B cell (primary cell): Measurements from ENCODE around the gene OR8D1. TPM values are rescaled to one million over a fixed set of nuclear protein-coding genes. Genes with fewer than 3 reads are reported as not detected.
A peak's percentile ranks its signal among the peaks of the same experiment; 100 is the strongest.

ENCODE experiments used
- ATAC-seq: fragments of 200-7000 bp; cut with Tn5 transposase; one replicate; pipeline ENCODE4 v1.10.0; 2021; ENCODE audit warnings: low read depth, mild to moderate bottlenecking, moderate number of reproducible peaks, moderate library complexity
- CTCF ChIA-PET: fragments of 350-600 bp; sonication (Branson Sonifier 250); formaldehyde crosslinking; loops from one replicate; lab custom pipeline; 2021; ENCODE audit warnings: antibody characterized with exemption, inconsistent platforms; lab: Charles Lee
- POLR2A ChIA-PET: fragments of 350-600 bp; sonication (Branson Sonifier 250); formaldehyde crosslinking; loops from one replicate; lab custom pipeline; 2021; ENCODE audit warnings: antibody characterized with exemption; lab: Charles Lee
- DNase-seq: peaks from one replicate; pipeline ENCODE4 v3.0.0; 2013
- H2AFZ ChIP-seq: 2 replicates; pipeline ENCODE4 v1.6.1; 2012; ENCODE audit warnings: mild to moderate bottlenecking, low read depth, low read length; ENCODE audit not compliant: insufficient read depth, poor library complexity, severe bottlenecking
- H3K27ac ChIP-seq, 2 donors: 1 replicate in 1 of 2; 2 replicates in 1 of 2; pipeline ENCODE4 v1.5.1; 2012 to 2013; ENCODE audit warnings: low read length in 2 of 2, mild to moderate bottlenecking in 2 of 2, moderate library complexity in 1 of 2
- H3K27me3 ChIP-seq, 4 experiments: fragments of 200-600 bp in 1 of 4; sonication (generic) in 1 of 4; replicated peaks in 1 of 4; 1 replicate in 2 of 4; 2 replicates in 2 of 4; pipeline versions ENCODE4 v1.6.1 to v1.7.0; 2013 to 2016; ENCODE audit warnings: low read length in 3 of 4, mild to moderate bottlenecking in 2 of 4, mixed read lengths in 1 of 4, moderate library complexity in 1 of 4; ENCODE audit not compliant: insufficient read depth in 4 of 4, control insufficient read depth in 3 of 4; ENCODE audit errors: control extremely low read depth in 1 of 4
- H3K36me3 ChIP-seq, 2 experiments: replicated peaks in 1 of 2; 1 replicate in 1 of 2; 2 replicates in 1 of 2; pipeline versions ENCODE4 v1.6.1 to v1.7.1; 2013; ENCODE audit warnings: low read length in 1 of 2; ENCODE audit not compliant: insufficient read depth in 2 of 2, control insufficient read depth in 1 of 2; ENCODE audit errors: control extremely low read depth in 1 of 2, extremely low read depth in 1 of 2
- H3K4me1 ChIP-seq, 2 donors: fragments of 200-600 bp in 1 of 2; sonication (generic) in 1 of 2; 1 replicate in 1 of 2; 2 replicates in 1 of 2; pipeline versions ENCODE4 v1.5.1 to v1.6.1; 2013 to 2017; ENCODE audit warnings: low read length in 2 of 2; ENCODE audit not compliant: control insufficient read depth in 2 of 2, insufficient read depth in 2 of 2
- H3K4me2 ChIP-seq: replicated peaks from 2 replicates; pipeline ENCODE3; 2012; ENCODE audit warnings: mild to moderate bottlenecking, low read depth, low read length; ENCODE audit not compliant: poor library complexity, severe bottlenecking
- H3K4me3 ChIP-seq, 5 experiments: fragments of 200-600 bp in 1 of 5; sonication (generic) in 1 of 5; 1 replicate in 3 of 5; 2 replicates in 2 of 5; pipeline versions ENCODE4 v1.5.1 to v1.7.0; 2011 to 2016; ENCODE audit warnings: low read length in 4 of 5, mild to moderate bottlenecking in 4 of 5, low read depth in 2 of 5, control low read depth in 1 of 5, moderate library complexity in 1 of 5; ENCODE audit not compliant: insufficient read depth in 1 of 5; ENCODE audit errors: control extremely low read depth in 1 of 5, extremely low read depth in 1 of 5
- H3K79me2 ChIP-seq: fragments of 200-600 bp; sonication (generic); one replicate; pipeline ENCODE4 v1.6.0; 2016; ENCODE audit warnings: low read length; ENCODE audit not compliant: control insufficient read depth, insufficient read depth
- H3K9ac ChIP-seq: fragments of 200-600 bp; sonication (generic); 2 replicates; pipeline ENCODE4 v1.6.1; 2017; ENCODE audit warnings: mild to moderate bottlenecking, low read length, moderate library complexity
- H3K9me3 ChIP-seq, 3 donors: one replicate each; pipeline versions ENCODE4 v1.6.1 to v1.7.1; 2013; ENCODE audit warnings: low read length in 2 of 3; ENCODE audit not compliant: control insufficient read depth in 2 of 3, insufficient read depth in 1 of 3; ENCODE audit errors: control extremely low read depth in 1 of 3
- H4K20me1 ChIP-seq: 2 replicates; pipeline ENCODE4 v1.6.0; 2012; ENCODE audit warnings: mild to moderate bottlenecking, low read length; ENCODE audit not compliant: insufficient read depth, control insufficient read depth, poor library complexity, severe bottlenecking
- H3K27ac Mint-ChIP-seq: one replicate; pipeline ENCODE4 v1.8.0; 2021; ENCODE audit warnings: mixed read lengths
- H3K27me3 Mint-ChIP-seq: one replicate; pipeline ENCODE4 v1.8.0; 2021; ENCODE audit warnings: mixed read lengths
- H3K4me1 Mint-ChIP-seq: one replicate; pipeline ENCODE4 v1.8.0; 2021; ENCODE audit warnings: mixed read lengths
- H3K4me3 Mint-ChIP-seq: one replicate; pipeline ENCODE4 v1.8.0; 2021; ENCODE audit warnings: mixed read lengths
- H3K9me3 Mint-ChIP-seq: one replicate; pipeline ENCODE4 v1.8.0; 2022; ENCODE audit warnings: mixed read lengths; ENCODE audit not compliant: insufficient read depth
- CTCF ChIP-seq: fragments of 200-600 bp; IDR thresholded peaks from one replicate; pipeline ENCODE4 v1.8.0; 2022; ENCODE audit warnings: antibody characterized with exemption, mild to moderate bottlenecking
- EZH2 ChIP-seq: IDR thresholded peaks from 2 replicates; pipeline ENCODE4 v1.6.1; 2012; ENCODE audit warnings: borderline replicate concordance, low read depth, mild to moderate bottlenecking, moderate library complexity, low read length; ENCODE audit not compliant: insufficient read depth, poor library complexity, severe bottlenecking
- whole genome bisulfite sequencing: methylation state at CpG from one replicate; pipeline ENCODE4 v1.1.5; 2013; ENCODE audit warnings: missing lambda C conversion rate; ENCODE audit not compliant: insufficient coverage; 5-methylcytosine and 5-hydroxymethylcytosine counted together
- intact Hi-C: fragments of 100-400 bp; cut with micrococcal nuclease; formaldehyde crosslinking; loops from one replicate; pipeline ENCODE4 v1.10.0; 2022
- polyA plus RNA-seq: library from polyadenylated mRNA; depleted of rRNA; stranded (reverse); fragments of >200 nt; gene quantifications from 2 replicates; pipeline ENCODE4 v1.2.3, GENCODE V29; 2012
- total RNA-seq, 2 donors: library from RNA; stranded (reverse); fragments of 120-200 nt in 1 of 2; gene quantifications; 1 replicate in 1 of 2; 2 replicates in 1 of 2; pipeline versions ENCODE4 v1.2.3 to v1.2.4, GENCODE V29; 2013 to 2022

OR8D1 gene
- total and polyA plus RNA-seq, 2 donors (not counting 1 experiment from before 2014, with no cell fraction given), result 0.12 TPM; not detected in 1

- H3K4me1 ChIP-seq, result peaks cover 0 to 12% of the 10 kb centered on the region in 2 donors
- ATAC-seq, result no peak
- DNase-seq, result no peak
- Mint-ChIP-seq H3K27me3 (peaks cover 3% of the 10 kb centered on the region), H3K9me3 (no peaks in the 10 kb centered on the region), H3K4me1 (peaks cover 6% of the 10 kb centered on the region), H3K4me3 (no peak overlapping the region), H3K27ac (no peak overlapping the region)
- intact Hi-C loops, result no loop called here
- H3K27ac ChIP-seq, result no peak overlapping the region
- H4K20me1 ChIP-seq, result no peaks in the 10 kb centered on the region
- CTCF ChIA-PET, result no interaction called here
- no peak overlapping the region for H3K9ac ChIP-seq
- no peaks in the 10 kb centered on the region for H3K9me3 ChIP-seq
- no peak overlapping the region for H2AFZ ChIP-seq
- POLR2A ChIA-PET, result no interaction called here
- no peak overlapping the region for H3K4me3 ChIP-seq
- H3K4me2 ChIP-seq, result no peak overlapping the region
- TF ChIP-seq CTCF (no peak), EZH2 (no peak)
- no peaks in the 10 kb centered on the region for H3K79me2 ChIP-seq
- H3K36me3 ChIP-seq, result no peaks in the 10 kb centered on the region
- 100% methylated on average over 1 of the region's 2 CpGs for WGBS
- no peaks in the 10 kb centered on the region for H3K27me3 ChIP-seq
Measured at GRCh38 chr11:124340142-124340447, 26.3 kb upstream of the OR8D1 start.

GRCh38 chr11:124339396-124340141, 25.8 kb upstream of the OR8D1 start:
- no peak for ATAC-seq
- CTCF ChIA-PET, result no interaction called here
- peaks cover 6% of the 10 kb centered on the region for H3K4me1 Mint-ChIP-seq
- H3K4me3 Mint-ChIP-seq, result no peak overlapping the region
- no peaks in the 10 kb centered on the region for H3K9me3 ChIP-seq
- TF ChIP-seq CTCF (no peak), EZH2 (no peak)
- peaks cover 0 to 12% of the 10 kb centered on the region in 2 donors for H3K4me1 ChIP-seq
- no peaks in the 10 kb centered on the region for H4K20me1 ChIP-seq
- H3K27ac ChIP-seq, result no peak overlapping the region
- H3K4me3 ChIP-seq, result no peak overlapping the region
- H3K27ac Mint-ChIP-seq, result no peak overlapping the region
- no peaks in the 10 kb centered on the region for H3K79me2 ChIP-seq
- peak; percentile 12 for DNase-seq
- H3K9ac ChIP-seq, result no peak overlapping the region
- no peaks in the 10 kb centered on the region for H3K27me3 ChIP-seq
- POLR2A ChIA-PET, result no interaction called here
- no peak overlapping the region for H3K4me2 ChIP-seq
- H3K27me3 Mint-ChIP-seq, result no peaks in the 10 kb centered on the region
- WGBS, result 60% methylated on average over 1 of the region's 6 CpGs
- H3K36me3 ChIP-seq, result no peaks in the 10 kb centered on the region
- H3K9me3 Mint-ChIP-seq, result no peaks in the 10 kb centered on the region
- intact Hi-C loops, result no loop called here
- H2AFZ ChIP-seq, result no peak overlapping the region
